ENCODE results near the gene SLC34A1.

GRCh38 chr5:177356746-177357145 lies 27.5 kb upstream of the SLC34A1 start:
- TF ChIP-seq CTCF (IDR thresholded peaks at IDR 0.05; ENCODE audit: low read depth, low read length, missing input control) (no peak), EGR1 (IDR thresholded peaks at IDR 0.05; ENCODE audit: low read depth in 2 of 2) (no peak), RXRA (IDR thresholded peaks at IDR 0.05) (no peak), FOXA1 (IDR thresholded peaks at IDR 0.05) (no peak), SP1 (IDR thresholded peaks at IDR 0.05) (no peak), JUND (IDR thresholded peaks at IDR 0.05) (no peak), MAX (IDR thresholded peaks at IDR 0.05) (no peak), GABPA (IDR thresholded peaks at IDR 0.05 in 1 of 2, conservative IDR thresholded peaks at IDR 0.05 in 1 of 2) (no peak), HNF4G (IDR thresholded peaks at IDR 0.05) (no peak), RAD21 (IDR thresholded peaks at IDR 0.05) (no peak)
